Thoracic aorta (tissue), 2 donors: ENCODE results near the gene GATAD2A. TPM values are rescaled to one million over a fixed set of nuclear protein-coding genes. Genes with fewer than 3 reads are reported as not detected.
"Not testable (repeated sequence)": the region's sequence is repeated elsewhere in the genome, so short reads cannot be mapped to it uniquely, and the experiment has no call there.

Source experiments
- ATAC-seq: fragments of 150-250 bp; one replicate; pipeline ENCODE4 v1.8.0; 2017; ENCODE audit warnings: low read depth; ENCODE audit not compliant: insufficient number of reproducible peaks, low FRiP score
- DNase-seq: peaks from one replicate; pipeline ENCODE4 v3.0.0-alpha.2; 2020; ENCODE audit warnings: low spot score
- H3K27ac ChIP-seq, 2 donors: fragments of 200-600 bp; sonication (generic); 1 replicate in 1 of 2; 2 replicates in 1 of 2; pipeline ENCODE4 v1.5.1; 2016; ENCODE audit warnings: mild to moderate bottlenecking in 2 of 2, moderate library complexity in 2 of 2
- H3K27me3 ChIP-seq: fragments of 200-600 bp; sonication (generic); replicated peaks from 2 replicates; pipeline ENCODE4 v1.6.0; 2016; ENCODE audit warnings: mild to moderate bottlenecking; ENCODE audit not compliant: insufficient read depth
- H3K36me3 ChIP-seq: fragments of 200-600 bp; sonication (generic); one replicate; pipeline ENCODE4 v1.5.1; 2016
- H3K4me1 ChIP-seq, 2 donors: fragments of 200-600 bp; sonication (generic); 1 replicate in 1 of 2; 2 replicates in 1 of 2; pipeline versions ENCODE4 v1.5.1 to v1.6.0; 2016; ENCODE audit warnings: low read depth in 2 of 2, mild to moderate bottlenecking in 1 of 2; ENCODE audit not compliant: control insufficient read depth in 1 of 2
- H3K4me3 ChIP-seq: fragments of 200-600 bp; sonication (generic); 2 replicates; pipeline ENCODE4 v1.5.1; 2016; ENCODE audit warnings: mild to moderate bottlenecking
- H3K9me3 ChIP-seq: fragments of 200-600 bp; sonication (generic); 2 replicates; pipeline ENCODE4 v1.5.1; 2016
- CTCF ChIP-seq: fragments of 200-600 bp; sonication (generic); IDR thresholded peaks from one replicate; pipeline ENCODE4 v1.5.1; 2019; ENCODE audit warnings: antibody characterized with exemption
- total RNA-seq, 2 donors: library from RNA; depleted of rRNA; stranded (reverse); fragments of >200 nt; gene quantifications; one replicate each; pipeline versions ENCODE4 v1.1.0 to v1.2.3, GENCODE V29; 2016

The GATAD2A gene
- total RNA-seq, 2 donors from 2014 or later = 55.9 to 79.1 TPM

DNA sequence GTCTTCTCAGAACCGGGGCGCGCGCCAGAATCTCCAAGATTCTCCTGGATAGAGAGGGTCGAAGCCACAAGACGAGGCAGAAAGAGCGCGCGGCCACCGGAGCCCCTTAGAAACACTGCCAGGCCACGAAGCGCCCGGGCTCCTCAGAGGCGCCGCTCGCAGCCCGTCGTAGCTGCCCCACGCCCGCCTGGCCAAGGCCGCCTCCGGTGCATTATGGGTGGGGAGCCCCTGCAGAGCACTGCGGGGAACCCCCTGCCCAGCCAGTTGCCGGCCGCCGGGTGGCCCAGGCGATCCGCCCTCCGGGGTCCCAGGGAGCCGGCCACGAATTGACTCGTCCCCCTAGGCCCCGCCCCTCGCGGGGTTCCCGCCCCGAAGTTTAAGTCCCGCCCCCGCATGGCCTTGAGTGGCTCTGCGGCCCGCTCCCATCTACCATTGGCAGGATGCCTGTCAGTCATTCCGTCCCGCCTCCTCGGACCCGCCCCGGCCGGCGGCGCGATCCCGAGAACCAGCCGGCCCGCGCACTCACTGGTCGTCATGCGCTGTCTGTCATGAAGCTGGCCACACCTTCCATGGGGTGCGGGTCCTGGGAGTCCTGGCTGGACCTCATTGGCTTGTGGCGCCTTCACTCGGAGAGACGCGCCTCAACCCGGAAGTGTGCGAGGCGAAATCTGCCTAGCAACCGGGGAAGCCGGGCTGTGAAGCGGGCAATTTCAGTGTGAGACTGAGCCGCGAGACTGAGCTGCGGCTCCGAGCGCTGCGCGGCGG lies 20.2 kb upstream of the GATAD2A start:
- ATAC-seq (peak; percentile 95), DNase-seq (peak; percentile 98)
- Histone ChIP-seq H3K4me3 (peak overlapping the region; percentile 88), H3K36me3 (no peaks in the 10 kb centered on the region), H3K27me3 (no peaks in the 10 kb centered on the region), H3K9me3 (no peaks in the 10 kb centered on the region), H3K27ac (peak overlapping the region; percentile 77 to 86), H3K4me1 (peaks cover 20 to 54% of the 10 kb centered on the region in 2 donors)
- TF ChIP-seq CTCF = peak; percentile 17

GRCh38 chr19:19385896-19386869 lies 19.3 kb upstream of the GATAD2A start:
- Histone ChIP-seq H3K27ac (peak overlapping the region; percentile 77 to 86), H3K9me3 (no peaks in the 10 kb centered on the region), H3K4me3 (peak overlapping the region; percentile 88), H3K4me1 (peaks cover 20 to 63% of the 10 kb centered on the region in 2 donors), H3K36me3 (no peaks in the 10 kb centered on the region), H3K27me3 (no peaks in the 10 kb centered on the region)
- peak; percentile 18 for ATAC-seq
- DNase-seq = no peak
- TF ChIP-seq CTCF = no peak

- ATAC-seq (no peak), DNase-seq (no peak)
- Histone ChIP-seq H3K27me3 (no peaks in the 10 kb centered on the region), H3K27ac (peak overlapping the region; percentile 77 to 86), H3K4me1 (peaks cover 24 to 69% of the 10 kb centered on the region in 2 donors), H3K9me3 (no peaks in the 10 kb centered on the region), H3K4me3 (peak overlapping the region; percentile 88), H3K36me3 (no peaks in the 10 kb centered on the region)
- TF ChIP-seq CTCF = no peak
Observed at GRCh38 chr19:19387108-19387507, 18.4 kb upstream of the GATAD2A start.

GRCh38 chr19:19388568-19389555 lies 16.6 kb upstream of the GATAD2A start:
- Histone ChIP-seq H3K36me3 (no peaks in the 10 kb centered on the region), H3K27ac (peak overlapping the region; percentile 59 to 79), H3K4me1 (peaks cover 24 to 68% of the 10 kb centered on the region in 2 donors), H3K27me3 (no peaks in the 10 kb centered on the region), H3K4me3 (peak overlapping the region; percentile 34), H3K9me3 (no peaks in the 10 kb centered on the region)
- no peak for DNase-seq
- no peak for ATAC-seq
- TF ChIP-seq CTCF = no peak

GRCh38 chr19:19389683-19390082 lies 15.8 kb upstream of the GATAD2A start:
- not testable (repeated sequence) for H3K9me3 ChIP-seq, DNase-seq, ATAC-seq, H3K4me3 ChIP-seq, H3K27me3 ChIP-seq, H3K36me3 ChIP-seq
- Histone ChIP-seq H3K27ac (peak overlapping the region; percentile 59 to 79), H3K4me1 (peaks cover 20 to 61% of the 10 kb centered on the region in 2 donors)

- DNase-seq, H3K9me3 ChIP-seq, ATAC-seq, H3K36me3 ChIP-seq, H3K27me3 ChIP-seq, H3K27ac ChIP-seq, H3K4me3 ChIP-seq: not testable (repeated sequence)
- H3K4me1 ChIP-seq = peaks cover 4 to 38% of the 10 kb centered on the region in 2 donors
Observed at GRCh38 chr19:19394333-19394732, 11.1 kb upstream of the GATAD2A start.
